GM10248 (cell line): ENCODE results near the gene PITPNC1.
"Not testable (repeated sequence)": the region's sequence is repeated elsewhere in the genome, so short reads cannot be mapped to it uniquely, and the experiment has no call there.

ENCODE experiments used
- CTCF ChIA-PET: fragments of 300-600 bp; sonication (Branson Sonifier 250); formaldehyde crosslinking; extraction: SDS; loops from one replicate; lab custom pipeline; 2021; ENCODE audit warnings: antibody characterized with exemption; lab: Yijun Ruan, JAX
- POLR2A ChIA-PET: fragments of 350-650 bp; sonication (Branson Sonifier 250); formaldehyde crosslinking; extraction: SDS; loops from one replicate; lab custom pipeline; 2020; ENCODE audit warnings: antibody characterized with exemption; lab: Yijun Ruan, JAX
- DNase-seq: peaks from one replicate; pipeline ENCODE4 v3.0.0; 2012; ENCODE audit errors: extremely low spot score
- TF ChIP-seq, protein P1 (sequence below): IDR thresholded peaks from 2 replicates; pipeline ENCODE4 v1.5.1; 2012; ENCODE audit warnings: mild to moderate bottlenecking, low read depth; ENCODE audit errors: extremely low read depth, missing control alignments, control extremely low read depth

PITPNC1 gene

GRCh38 chr17:67490471-67490870, 113.4 kb downstream of the PITPNC1 start:
- ChIA-PET CTCF (interaction anchor here (0.7 to 2.6 kb wide), 4 partner anchors 9 to 22 kb away, joined by 3 to 18 read pairs (median 3); no protein-coding TSS in a partner anchor), POLR2A (interaction anchor here (0.6 to 0.7 kb wide), 2 partner anchors 132 to 1049 kb away, joined by 3 to 4 read pairs; no protein-coding TSS in a partner anchor)
- DNase-seq: no peak
- TF ChIP-seq, protein P1, sequence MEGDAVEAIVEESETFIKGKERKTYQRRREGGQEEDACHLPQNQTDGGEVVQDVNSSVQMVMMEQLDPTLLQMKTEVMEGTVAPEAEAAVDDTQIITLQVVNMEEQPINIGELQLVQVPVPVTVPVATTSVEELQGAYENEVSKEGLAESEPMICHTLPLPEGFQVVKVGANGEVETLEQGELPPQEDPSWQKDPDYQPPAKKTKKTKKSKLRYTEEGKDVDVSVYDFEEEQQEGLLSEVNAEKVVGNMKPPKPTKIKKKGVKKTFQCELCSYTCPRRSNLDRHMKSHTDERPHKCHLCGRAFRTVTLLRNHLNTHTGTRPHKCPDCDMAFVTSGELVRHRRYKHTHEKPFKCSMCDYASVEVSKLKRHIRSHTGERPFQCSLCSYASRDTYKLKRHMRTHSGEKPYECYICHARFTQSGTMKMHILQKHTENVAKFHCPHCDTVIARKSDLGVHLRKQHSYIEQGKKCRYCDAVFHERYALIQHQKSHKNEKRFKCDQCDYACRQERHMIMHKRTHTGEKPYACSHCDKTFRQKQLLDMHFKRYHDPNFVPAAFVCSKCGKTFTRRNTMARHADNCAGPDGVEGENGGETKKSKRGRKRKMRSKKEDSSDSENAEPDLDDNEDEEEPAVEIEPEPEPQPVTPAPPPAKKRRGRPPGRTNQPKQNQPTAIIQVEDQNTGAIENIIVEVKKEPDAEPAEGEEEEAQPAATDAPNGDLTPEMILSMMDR: no peak

GRCh38 chr17:67491009-67491680, 114.1 kb downstream of the PITPNC1 start:
- ChIA-PET POLR2A (interaction anchor here (0.6 kb wide), 1 partner anchor 1050 kb away, joined by 4 read pairs; no protein-coding TSS in a partner anchor), CTCF (interaction anchor here (2.6 kb wide), 1 partner anchor 16 kb away, joined by 18 read pairs; no protein-coding TSS in a partner anchor)
- no peak for DNase-seq
- TF ChIP-seq, protein P1: no peak

DNA sequence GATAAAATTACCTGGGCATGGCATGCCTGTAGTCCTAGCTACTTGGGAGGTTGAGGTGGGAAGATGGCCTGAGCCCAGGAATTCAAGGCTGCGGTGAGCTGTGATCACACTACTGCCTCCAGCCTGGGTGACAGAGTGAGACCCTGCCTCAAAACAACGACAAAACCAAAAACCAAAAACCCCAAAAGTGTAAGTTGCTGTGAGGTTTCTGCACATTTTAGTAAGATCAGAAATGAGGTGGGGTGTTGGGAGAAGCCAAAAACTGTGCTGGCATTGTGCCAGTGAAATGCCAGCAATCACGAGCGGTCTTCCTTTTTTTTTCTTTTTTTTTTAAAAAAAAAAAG, 114.6 kb downstream of the PITPNC1 start:
- ChIA-PET CTCF (interaction anchor here (2.6 kb wide), 1 partner anchor 16 kb away, joined by 18 read pairs; no protein-coding TSS in a partner anchor), POLR2A (no interaction called here)
- no peak for DNase-seq
- TF ChIP-seq, protein P1: no peak

GRCh38 chr17:67492251-67492740, 115.2 kb downstream of the PITPNC1 start:
- DNase-seq: no peak
- TF ChIP-seq, protein P1: no peak
- ChIA-PET POLR2A (interaction anchor here (0.5 kb wide), 1 partner anchor 50 kb away, joined by 3 read pairs; no protein-coding TSS in a partner anchor), CTCF (interaction anchor here (2.4 kb wide), 1 partner anchor 17 kb away, joined by 12 read pairs; no protein-coding TSS in a partner anchor)

GRCh38 chr17:67492824-67493517, 115.9 kb downstream of the PITPNC1 start:
- TF ChIP-seq, protein P1: no peak
- DNase-seq: no peak
- CTCF ChIA-PET: interaction anchor here (1.1 to 2.4 kb wide), 2 partner anchors 17 to 136 kb away, joined by 3 to 12 read pairs; no protein-coding TSS in a partner anchor
- POLR2A ChIA-PET: interaction anchor here (0.5 kb wide), 1 partner anchor 51 kb away, joined by 3 read pairs; no protein-coding TSS in a partner anchor

DNA sequence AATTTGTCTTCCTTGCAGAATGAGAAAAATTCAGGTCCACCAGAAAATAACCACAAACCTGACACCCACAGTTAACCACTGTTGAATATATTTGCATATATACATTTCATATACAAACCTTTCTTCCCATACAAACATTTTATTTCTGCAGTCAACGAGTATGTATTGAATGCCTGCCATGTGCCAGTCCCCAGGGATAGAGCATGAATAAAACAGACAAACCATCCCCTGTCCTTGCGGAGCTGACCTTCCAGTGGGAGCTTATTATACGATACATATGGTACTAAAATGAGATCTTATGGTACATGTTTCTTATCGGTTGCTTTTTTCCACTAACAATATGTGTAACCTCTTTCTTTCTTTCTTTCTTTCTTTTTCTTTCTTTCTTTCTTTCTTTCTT, 116.7 kb downstream of the PITPNC1 start:
- CTCF ChIA-PET: interaction anchor here (1.1 to 2.4 kb wide), 2 partner anchors 18 to 135 kb away, joined by 3 to 12 read pairs; no protein-coding TSS in a partner anchor
- TF ChIP-seq, protein P1: no peak
- DNase-seq: no peak
- POLR2A ChIA-PET: no interaction called here

- POLR2A ChIA-PET: interaction anchor here (0.6 kb wide), 1 partner anchor 113 kb away, joined by 5 read pairs; no protein-coding TSS in a partner anchor
- CTCF ChIA-PET: interaction anchor here (0.7 to 2.7 kb wide), 3 partner anchors 9 to 20 kb away, joined by 3 to 13 read pairs (median 3); no protein-coding TSS in a partner anchor
- not testable (repeated sequence) for DNase-seq
These were observed 118.5 kb downstream of the PITPNC1 start for GRCh38 chr17:67495534-67495933.
